GM21825 (cell line): ENCODE data around the gene B3GNT7.
"Not testable (repeated sequence)": the region's sequence is repeated elsewhere in the genome, so short reads cannot be mapped to it uniquely, and the experiment has no call there.

Experiments used
- ATAC-seq: cut with Tn5 transposase; IDR thresholded peaks from one replicate; pipeline ENCODE4 v1.9.1; 2021; ENCODE audit warnings: mild to moderate bottlenecking, moderate library complexity; ENCODE audit not compliant: unreplicated experiment

The B3GNT7 gene

GRCh38 chr2:231364961-231365810 is 30.3 kb upstream of the B3GNT7 start:
- no peak for ATAC-seq

DNA sequence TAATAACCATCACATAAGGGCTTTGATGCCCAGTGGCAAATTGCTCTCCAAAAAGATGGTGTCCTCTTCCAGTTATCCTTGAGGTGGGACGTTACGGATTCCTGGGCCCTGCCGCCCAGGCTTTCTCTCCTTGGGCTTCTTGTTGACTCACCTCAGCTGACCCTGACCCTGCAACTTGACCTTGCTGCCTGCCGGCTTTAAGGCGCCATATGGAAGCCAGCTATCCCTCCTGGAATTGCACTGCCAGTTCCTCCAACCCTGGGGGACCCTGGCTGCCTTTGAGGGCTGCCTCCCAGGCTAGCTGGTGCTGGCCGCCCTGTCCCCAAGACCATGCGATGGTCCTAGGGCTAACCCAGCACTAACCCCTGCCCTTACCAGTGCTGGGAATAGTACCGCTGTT is 28.3 kb upstream of the B3GNT7 start:
- ATAC-seq: no peak

- ATAC-seq: no peak
Observed at GRCh38 chr2:231369580-231370428, 25.7 kb upstream of the B3GNT7 start.

GRCh38 chr2:231370429-231370748 is 25.1 kb upstream of the B3GNT7 start:
- ATAC-seq: no peak

GRCh38 chr2:231370749-231371429 is 24.6 kb upstream of the B3GNT7 start:
- ATAC-seq: no peak

GRCh38 chr2:231371430-231372054 is 24.0 kb upstream of the B3GNT7 start:
- ATAC-seq: no peak

GRCh38 chr2:231372326-231372725 is 23.2 kb upstream of the B3GNT7 start:
- ATAC-seq: no peak

GRCh38 chr2:231373184-231373583 is 22.3 kb upstream of the B3GNT7 start:
- no peak for ATAC-seq

DNA sequence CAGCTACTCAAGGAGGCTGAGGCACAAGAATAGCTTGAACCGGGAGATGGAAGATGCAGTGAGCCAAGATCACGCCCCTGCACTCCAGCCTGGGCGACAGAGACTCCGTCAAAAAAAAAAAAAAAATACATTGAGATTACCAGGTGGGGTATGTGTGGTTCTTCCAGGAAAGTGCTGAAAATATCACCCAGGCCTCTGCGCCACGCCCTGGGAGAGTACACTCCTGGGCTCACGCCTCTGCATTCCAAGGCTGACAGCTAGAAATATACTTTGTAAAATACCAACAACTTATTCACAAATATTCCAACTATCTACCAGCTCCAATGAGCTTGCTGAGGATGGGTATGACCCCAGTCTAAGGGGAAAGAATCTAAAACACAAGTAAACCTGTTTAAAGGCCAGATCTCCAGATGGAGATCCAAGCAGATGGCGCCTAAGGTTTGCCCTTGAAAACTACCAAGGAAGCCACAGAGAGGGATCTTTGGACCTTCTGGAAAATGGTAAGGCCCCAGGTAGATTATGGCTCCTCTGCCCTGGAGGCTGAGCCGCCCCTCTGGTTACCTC is 21.6 kb upstream of the B3GNT7 start:
- no peak for ATAC-seq

DNA sequence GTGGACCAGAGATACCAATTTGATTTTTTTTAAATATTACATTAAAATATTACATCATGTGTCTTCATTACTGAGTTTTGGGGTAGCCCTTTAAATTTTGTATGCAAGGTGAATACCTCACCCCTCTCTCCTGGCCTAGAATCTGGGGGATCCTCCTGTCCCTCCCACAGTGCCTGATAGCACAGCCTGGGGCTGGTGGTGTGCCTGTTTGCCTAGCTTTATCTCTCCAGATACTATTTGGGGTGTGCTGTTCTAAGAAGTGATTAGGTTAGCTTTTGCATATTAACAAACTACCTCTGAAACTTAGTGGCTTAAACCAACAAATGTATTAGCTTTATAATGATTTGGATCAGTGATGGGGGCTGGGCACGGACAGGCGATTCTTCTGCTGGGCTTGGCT is 20.7 kb upstream of the B3GNT7 start:
- no peak for ATAC-seq

DNA sequence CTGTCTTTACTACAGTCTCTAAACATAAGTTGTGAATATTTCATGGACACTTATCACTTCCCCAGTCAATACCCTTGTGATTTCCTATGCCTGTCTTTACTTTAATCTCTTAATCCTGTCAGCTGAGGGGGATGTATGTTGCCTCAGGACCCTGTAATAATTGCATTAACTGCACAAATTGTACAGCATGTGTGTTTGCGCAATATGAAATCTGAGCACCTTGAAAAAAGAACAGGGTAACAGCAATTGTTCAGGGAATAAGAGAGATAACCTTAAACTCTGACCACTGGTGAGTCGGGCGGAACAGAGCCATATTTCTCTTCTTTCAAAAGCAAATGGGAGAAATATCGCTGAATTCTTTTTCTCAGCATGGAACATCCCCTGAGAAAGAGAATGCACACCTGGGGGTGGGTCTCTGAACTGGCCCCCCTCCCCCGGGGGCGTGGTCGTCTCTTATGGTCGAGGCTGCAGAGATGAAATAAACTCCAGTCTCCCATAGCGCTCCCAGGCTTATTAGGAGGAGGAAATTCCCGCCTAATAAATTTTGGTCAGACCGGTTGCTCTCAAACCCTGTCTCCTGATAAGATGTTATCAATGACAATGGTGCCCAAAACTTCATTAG is 19.4 kb upstream of the B3GNT7 start:
- ATAC-seq: not testable (repeated sequence)

DNA sequence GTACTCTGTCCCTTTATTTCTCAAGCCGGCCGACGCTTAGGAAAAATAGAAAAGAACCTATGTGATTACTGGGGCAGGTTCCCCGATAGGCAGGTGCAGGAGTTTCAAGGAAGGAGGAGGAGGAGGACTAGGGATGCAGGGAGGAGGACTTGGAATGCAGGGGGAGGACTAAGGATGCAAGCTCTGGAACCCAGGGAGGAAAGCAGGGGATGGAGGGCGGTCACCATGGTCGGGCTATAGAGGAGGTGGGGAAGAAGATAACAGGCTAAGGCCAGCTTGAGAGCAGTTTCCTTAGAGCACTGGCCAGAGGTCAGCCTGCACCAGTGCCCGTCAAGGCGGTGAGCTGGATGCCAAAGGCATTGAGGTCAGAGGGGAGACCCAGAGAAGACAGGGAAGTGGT is 18.7 kb upstream of the B3GNT7 start:
- no peak for ATAC-seq

- no peak for ATAC-seq
Observed at GRCh38 chr2:231378026-231378722, 17.3 kb upstream of the B3GNT7 start.

GRCh38 chr2:231379266-231380215 is 16.0 kb upstream of the B3GNT7 start:
- no peak for ATAC-seq

DNA sequence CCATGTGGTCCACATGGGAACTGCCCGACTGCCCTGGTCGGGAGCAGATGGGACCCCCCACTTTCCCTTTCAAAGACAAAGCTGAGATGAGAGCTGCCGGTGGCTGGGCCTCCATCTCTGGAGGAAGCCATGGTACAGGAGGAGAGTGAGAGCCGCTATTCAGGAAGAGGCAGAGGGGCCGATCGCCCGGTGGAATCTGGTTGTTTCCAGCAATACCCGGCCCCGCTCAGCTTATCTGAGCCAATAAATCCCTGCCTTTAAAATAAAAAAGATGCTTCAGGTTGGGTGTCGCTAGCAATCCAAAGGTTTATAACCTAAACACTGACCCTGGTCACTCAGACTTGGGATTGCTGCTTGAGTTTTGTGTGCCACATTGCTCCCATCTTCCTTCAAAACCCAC is 15.2 kb upstream of the B3GNT7 start:
- no peak for ATAC-seq

DNA sequence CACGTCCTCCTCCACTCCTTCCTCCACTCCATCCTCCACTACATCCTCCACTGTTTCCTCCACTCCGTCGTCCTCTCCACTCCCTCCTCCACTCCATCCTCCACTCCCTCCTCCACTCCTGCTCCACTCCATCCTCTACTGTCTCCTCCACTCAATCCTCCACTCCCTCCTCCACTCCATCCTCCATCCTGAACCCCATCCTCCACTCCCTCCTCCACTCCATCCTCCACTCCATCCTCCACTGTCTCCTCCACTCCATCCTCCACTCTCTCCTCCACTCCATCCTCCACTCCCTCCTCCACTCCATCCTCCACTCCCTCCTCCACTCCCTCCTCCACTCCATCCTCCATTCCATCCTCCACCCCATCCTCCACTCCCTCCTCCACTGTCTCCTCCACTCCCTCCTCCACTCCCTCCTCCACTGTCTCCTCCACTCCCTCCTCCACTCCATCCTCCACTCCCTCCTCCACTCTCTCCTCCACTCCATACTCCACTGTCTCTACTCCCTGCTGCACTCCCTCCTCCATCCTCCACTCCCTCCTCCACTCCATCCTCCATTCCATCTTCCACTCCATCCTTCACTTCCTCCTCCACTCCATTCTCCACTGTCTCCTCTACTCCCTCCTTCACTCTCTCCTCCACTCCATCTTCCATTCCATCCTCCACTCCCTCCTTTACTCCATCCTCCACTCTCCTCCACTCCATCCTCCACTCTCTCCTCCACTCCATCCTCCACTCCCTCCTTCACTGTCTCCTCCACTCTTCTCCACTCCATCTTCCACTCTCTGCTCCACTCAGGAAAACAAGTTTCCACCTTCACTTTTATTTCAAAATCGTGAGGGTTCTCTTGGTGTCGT is 14.3 kb upstream of the B3GNT7 start:
- no peak for ATAC-seq

GRCh38 chr2:231382116-231382515 is 13.4 kb upstream of the B3GNT7 start:
- no peak for ATAC-seq
